ENCODE data around the gene ARSI. TPM values are rescaled to one million over a fixed set of nuclear protein-coding genes. Genes with fewer than 3 reads are reported as not detected.

Gene ARSI
- total RNA-seq, 1 experiment from 2014 or later, result 0.71 TPM

GRCh38 chr5:150291388-150292385 is 11.0 kb downstream of the ARSI start:
- Mint-ChIP-seq H3K36me3 (ENCODE audit: insufficient read depth, unreplicated experiment) (no peaks in the 10 kb centered on the region), H3K27me3 (ENCODE audit: unreplicated experiment) (peaks cover 55% of the 10 kb centered on the region), H3K4me1 (ENCODE audit: low read depth, unreplicated experiment) (peaks cover 18% of the 10 kb centered on the region), H3K4me3 (ENCODE audit: low read depth, unreplicated experiment) (no peak overlapping the region), H3K9me3 (ENCODE audit: low read depth, unreplicated experiment) (no peaks in the 10 kb centered on the region), H3K27ac (ENCODE audit: unreplicated experiment) (no peak overlapping the region)
- no TSS peak for BruUV-seq (replicated peaks)
- intact Hi-C loops (cut with micrococcal nuclease; ENCODE audit: unreplicated experiment), result no loop called here
- TF ChIP-seq CTCF (IDR thresholded peaks at IDR 0.05; ENCODE audit: unreplicated experiment), result no peak
- DNase-seq, result no peak
- CTCF ChIA-PET, result interaction anchor here (1.1 kb wide), 1 partner anchor 7 kb away, joined by 4 read pairs; no protein-coding TSS in a partner anchor

GRCh38 chr5:150289551-150290390 is 12.9 kb downstream of the ARSI start, which contains the start of gene CAMK2A:
Gene CAMK2A, minus strand, starts transcription at chr5:150289773. Its CDS starts 148 bp downstream, at chr5:150289625.
- CTCF ChIA-PET, result interaction anchor here (0.7 to 1.2 kb wide), 6 partner anchors 9 to 121 kb away, joined by 3 to 6 read pairs (median 3); no protein-coding TSS in a partner anchor
- H3K36me3 Mint-ChIP-seq (ENCODE audit: insufficient read depth, unreplicated experiment), result no peaks in the 10 kb centered on the region
- intact Hi-C loops (cut with micrococcal nuclease; ENCODE audit: unreplicated experiment), result no loop called here
- no peak within 1 kb of the TSS for H3K27ac Mint-ChIP-seq (ENCODE audit: unreplicated experiment)
- H3K4me1 Mint-ChIP-seq (ENCODE audit: low read depth, unreplicated experiment), result peaks cover 1% of the 10 kb centered on the region
- H3K4me3 Mint-ChIP-seq (ENCODE audit: low read depth, unreplicated experiment), result no peak within 1 kb of the TSS
- peaks cover 73% of the 10 kb centered on the region for H3K27me3 Mint-ChIP-seq (ENCODE audit: unreplicated experiment)
- H3K9me3 Mint-ChIP-seq (ENCODE audit: low read depth, unreplicated experiment), result no peaks in the 10 kb centered on the region
- no TSS peak for BruUV-seq (replicated peaks)
- peak; percentile 23 for DNase-seq
- TF ChIP-seq CTCF (IDR thresholded peaks at IDR 0.05; ENCODE audit: unreplicated experiment), result no peak

- Mint-ChIP-seq H3K4me3 (ENCODE audit: low read depth, unreplicated experiment) (no peak overlapping the region), H3K4me1 (ENCODE audit: low read depth, unreplicated experiment) (no peaks in the 10 kb centered on the region), H3K27ac (ENCODE audit: unreplicated experiment) (no peak overlapping the region), H3K27me3 (ENCODE audit: unreplicated experiment) (peaks cover 83% of the 10 kb centered on the region), H3K9me3 (ENCODE audit: low read depth, unreplicated experiment) (no peaks in the 10 kb centered on the region), H3K36me3 (ENCODE audit: insufficient read depth, unreplicated experiment) (no peaks in the 10 kb centered on the region)
- CTCF ChIA-PET, result interaction anchor here (0.6 to 1.2 kb wide), 3 partner anchors 11 to 1469 kb away, joined by 3 read pairs; partner anchors contain the start of gene ATOX1
- intact Hi-C loops (cut with micrococcal nuclease; ENCODE audit: unreplicated experiment), result no loop called here
- DNase-seq, result no peak
- no peak for TF ChIP-seq CTCF (IDR thresholded peaks at IDR 0.05; ENCODE audit: unreplicated experiment)
- BruUV-seq (replicated peaks), result no TSS peak
Observed at GRCh38 chr5:150288791-150289190, 13.9 kb downstream of the ARSI start.

GRCh38 chr5:150288361-150288760 is 14.3 kb downstream of the ARSI start:
- CTCF ChIA-PET, result interaction anchor here (1.0 to 1.5 kb wide), 4 partner anchors 12 to 122 kb away, joined by 3 to 5 read pairs (median 3); partner anchors contain the start of gene ARSI
- Mint-ChIP-seq H3K27ac (ENCODE audit: unreplicated experiment) (no peak overlapping the region), H3K4me1 (ENCODE audit: low read depth, unreplicated experiment) (no peaks in the 10 kb centered on the region), H3K9me3 (ENCODE audit: low read depth, unreplicated experiment) (no peaks in the 10 kb centered on the region), H3K4me3 (ENCODE audit: low read depth, unreplicated experiment) (no peak overlapping the region), H3K27me3 (ENCODE audit: unreplicated experiment) (peaks cover 84% of the 10 kb centered on the region), H3K36me3 (ENCODE audit: insufficient read depth, unreplicated experiment) (no peaks in the 10 kb centered on the region)
- no peak for DNase-seq
- no TSS peak for BruUV-seq (replicated peaks)
- intact Hi-C loops (cut with micrococcal nuclease; ENCODE audit: unreplicated experiment), result no loop called here
- TF ChIP-seq CTCF (IDR thresholded peaks at IDR 0.05; ENCODE audit: unreplicated experiment), result no peak
